ENCODE measurements around the gene GALNT9.

The GALNT9 gene

DNA sequence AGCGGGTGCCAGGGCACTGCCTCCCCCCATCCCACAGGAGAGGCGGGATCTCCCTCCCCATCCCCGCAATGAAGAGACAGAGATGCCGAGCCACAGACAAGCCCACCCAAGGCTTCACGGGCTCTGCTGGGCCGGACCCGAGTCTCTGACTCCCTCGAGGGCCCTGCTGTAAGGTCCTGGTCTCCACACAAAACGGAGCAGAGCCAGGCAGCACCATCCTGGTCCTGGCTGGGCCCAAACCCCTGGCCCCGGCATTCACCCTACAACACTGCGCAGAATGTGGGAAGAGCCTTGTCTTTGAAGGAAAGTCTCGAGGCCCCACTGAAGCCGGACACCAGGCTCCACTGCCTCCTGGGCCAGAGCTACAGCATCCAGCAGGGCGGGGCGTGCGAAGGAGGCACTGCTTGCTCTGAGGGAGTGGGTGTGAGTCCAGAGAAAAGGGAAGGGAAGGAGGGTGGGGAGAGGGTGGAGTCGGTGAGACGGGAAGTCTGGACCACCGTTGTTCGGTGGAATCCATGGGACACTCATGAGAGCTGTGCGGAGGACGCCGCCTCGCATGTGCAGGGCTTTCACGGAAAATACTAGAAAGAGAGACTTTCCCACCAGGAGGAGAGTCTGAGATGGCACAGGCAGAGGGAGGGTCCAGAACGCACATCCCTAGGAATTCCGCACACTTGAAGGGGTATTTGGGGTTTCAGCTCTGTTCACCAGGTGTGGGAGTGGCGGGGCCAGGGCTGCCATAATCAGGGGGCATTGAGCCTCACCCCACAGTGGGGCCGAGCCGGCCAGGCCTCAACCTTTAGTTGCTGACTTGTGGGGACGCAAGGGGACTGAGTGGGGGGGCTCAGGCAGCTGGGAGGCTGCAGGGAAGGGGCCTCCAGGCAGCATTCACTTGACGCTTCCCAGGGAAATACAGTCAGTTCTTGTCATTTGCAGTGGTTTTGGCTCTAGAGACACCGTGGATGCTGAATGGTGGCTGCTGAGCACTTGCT lies 36.8 kb downstream of the GALNT9 start:
- DNase-seq: no peak

DNA sequence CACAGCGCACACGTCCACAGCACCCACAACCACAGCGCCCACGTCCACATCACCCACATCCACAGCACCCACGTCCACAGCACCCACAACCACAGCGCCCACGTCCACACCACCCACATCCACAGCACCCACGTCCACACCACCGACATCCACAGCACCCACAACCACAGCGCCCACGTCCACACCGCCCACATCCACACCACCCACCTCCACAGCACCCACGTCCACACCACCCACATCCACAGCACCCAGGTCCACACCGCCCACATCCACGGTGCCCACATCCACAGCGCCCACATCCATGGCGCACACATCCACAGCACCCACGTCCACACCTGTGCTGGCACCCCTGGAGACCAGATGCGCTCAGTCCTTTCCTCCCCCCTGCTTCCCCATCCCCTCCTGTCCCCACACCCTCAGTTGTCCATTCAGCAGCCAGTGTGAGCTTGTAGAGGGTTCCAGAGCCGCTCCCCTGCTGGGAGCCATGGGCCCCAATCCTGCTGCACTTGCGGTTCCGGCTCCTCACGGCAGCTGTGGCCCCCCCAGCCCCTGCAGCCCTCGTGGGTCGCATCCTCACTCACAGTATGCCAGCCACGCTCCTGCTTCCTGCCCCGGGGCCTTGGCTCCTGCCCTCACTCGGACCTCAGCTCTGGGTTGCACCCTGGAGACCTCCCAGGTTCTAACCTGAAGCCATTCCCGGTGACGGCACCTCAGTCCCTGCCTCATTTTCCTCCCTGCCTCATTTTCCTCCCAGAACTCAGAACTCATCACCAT lies 37.8 kb downstream of the GALNT9 start:
- no peak for DNase-seq

DNA sequence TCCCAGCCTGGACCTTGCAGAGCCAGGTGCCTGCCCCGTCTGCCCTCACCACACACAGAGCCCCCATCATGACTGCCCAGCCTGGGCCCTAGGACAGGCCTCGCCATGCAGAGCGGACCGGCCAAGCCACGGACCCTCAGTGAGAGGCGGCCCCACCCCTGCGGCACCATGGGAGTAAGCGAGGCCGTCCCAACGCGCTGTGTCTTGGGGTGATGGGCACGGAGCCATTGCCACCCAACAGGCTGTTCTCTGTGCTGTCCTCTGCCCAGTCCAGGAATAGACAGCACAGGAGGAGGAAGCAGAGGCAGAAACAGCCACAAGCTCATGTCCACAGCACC lies 39.2 kb downstream of the GALNT9 start:
- DNase-seq: no peak

DNA sequence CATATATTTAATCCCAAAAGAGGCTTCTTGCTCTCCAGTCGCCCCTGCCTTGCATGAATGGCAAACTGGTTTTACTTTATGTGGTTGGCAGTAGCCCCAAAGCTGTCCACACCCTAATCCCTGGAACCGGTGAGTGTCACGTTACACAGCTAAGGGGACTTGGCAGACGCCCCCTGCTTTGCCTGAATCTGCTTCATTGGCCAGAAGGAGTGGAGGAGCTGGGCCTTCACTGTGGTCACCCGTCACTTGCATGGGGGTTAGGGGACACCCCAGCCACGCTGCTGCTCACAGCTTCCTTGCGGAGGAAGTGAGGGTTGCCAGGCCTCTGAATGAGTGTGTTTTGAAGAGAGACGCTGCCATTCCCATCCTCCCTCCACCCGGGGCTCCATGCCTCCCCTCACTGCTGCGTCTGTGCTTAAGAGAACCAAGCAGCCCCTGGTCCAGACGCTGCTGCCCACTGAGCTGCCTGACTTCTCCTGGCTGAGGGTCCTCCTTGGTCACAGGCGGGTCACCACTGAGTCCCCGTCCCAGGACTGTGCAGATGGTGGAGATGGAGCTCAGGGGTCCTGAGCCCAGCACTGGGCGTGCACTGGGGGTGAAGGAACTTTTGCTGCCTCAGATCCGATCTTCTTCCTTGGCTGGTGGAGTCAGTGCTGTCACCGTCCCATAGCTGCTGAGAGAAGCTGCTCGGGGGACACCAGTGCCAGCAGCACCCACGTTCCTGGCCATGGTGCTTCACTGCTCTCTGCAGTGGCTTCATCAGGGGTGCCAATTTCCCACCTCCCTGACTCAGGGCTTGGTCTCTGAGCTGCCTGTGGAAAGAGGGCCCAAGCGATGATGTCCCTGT lies 39.8 kb downstream of the GALNT9 start:
- DNase-seq: no peak

DNA sequence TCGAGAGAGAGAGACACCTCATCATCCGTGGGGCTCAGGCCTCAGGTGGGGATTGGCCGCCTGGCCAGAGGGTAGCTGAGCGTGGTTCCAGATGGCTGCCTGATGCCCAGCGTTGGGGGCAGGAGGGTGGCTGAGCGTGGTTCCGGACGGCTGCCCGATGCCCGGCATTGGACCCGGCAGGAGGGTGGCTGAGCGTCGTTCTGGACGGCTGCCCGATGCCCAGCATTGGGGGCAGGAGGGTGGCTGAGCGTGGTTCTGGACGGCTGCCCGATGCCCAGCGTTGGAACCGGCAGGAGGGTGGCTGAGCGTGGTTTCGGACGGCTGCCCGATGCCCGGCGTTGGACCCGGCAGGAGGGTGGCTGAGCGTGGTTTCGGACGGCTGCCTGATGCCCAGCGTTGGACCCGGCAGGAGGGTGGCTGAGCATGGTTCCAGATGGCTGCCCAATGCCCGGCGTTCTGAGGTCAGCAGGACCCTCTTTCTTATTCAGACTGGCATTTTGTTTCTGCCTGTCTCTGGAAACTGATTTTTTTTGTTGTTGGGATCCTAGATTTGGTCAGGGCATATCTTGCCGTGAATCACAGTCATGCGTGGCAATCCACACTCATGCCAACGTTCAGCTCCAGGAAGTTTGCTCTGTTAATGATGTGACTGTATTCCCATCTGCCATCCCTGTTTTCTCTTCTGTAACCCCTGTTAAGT lies 40.7 kb downstream of the GALNT9 start:
- no peak for DNase-seq

DNA sequence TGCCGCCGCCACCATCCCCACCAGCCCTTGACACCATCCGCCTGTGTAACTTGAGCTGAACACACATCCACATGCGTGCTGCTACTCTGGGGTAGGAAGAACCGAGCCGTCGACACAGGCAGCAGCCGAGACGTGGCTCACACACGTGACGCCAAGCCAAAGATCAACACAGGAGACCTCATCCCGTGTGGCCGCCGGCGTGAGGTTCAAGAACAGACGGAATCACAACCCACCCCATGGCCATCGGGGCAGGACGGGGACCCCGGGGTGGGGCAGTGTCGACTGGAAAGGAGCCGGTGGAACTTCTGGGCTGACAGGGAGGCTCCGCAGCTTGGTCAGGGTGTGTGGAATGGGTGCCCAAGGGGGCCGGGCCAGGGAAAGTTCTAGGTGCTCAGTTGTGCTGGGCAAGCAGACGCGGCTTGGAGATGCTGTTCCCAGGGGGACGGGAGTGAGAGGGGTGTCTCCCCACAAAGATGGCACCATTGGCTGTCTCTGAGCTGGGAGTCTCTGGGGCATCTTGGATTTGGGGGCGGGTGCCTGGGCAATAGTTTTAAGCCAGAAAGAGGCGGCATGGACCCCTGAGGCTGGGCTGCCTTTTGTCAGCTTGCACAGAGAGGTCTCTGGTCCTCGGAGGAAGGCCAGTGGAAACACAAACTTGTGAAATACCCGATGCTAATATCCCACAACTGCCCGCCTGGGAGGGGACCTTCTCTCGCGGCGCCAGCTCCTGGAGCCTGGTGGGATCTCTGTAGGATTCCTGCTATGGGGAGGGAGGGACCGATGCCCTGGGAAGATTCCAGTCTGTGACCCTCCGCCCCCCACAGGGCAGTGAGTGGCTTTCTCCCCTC lies 41.8 kb downstream of the GALNT9 start:
- no peak for DNase-seq

DNA sequence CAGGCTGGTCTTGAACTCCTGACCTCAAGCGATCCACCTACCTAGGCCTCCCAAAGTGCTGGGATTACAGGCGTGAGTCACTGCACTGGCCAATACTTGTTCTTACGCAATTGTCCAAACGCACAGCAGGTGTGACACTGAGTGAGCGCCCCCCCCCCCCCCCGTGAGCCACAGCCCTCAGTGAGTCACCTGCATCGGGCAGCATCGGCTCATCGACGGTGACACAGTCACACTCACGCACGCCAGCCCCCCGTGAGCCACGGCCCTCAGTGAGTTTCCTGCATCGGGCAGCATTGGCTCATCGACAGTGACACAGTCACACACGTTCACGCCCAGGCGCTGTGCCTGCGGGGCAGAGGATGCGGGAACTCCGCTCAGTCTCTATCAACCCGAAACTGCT lies 42.5 kb downstream of the GALNT9 start:
- peak; percentile 59 for DNase-seq

DNA sequence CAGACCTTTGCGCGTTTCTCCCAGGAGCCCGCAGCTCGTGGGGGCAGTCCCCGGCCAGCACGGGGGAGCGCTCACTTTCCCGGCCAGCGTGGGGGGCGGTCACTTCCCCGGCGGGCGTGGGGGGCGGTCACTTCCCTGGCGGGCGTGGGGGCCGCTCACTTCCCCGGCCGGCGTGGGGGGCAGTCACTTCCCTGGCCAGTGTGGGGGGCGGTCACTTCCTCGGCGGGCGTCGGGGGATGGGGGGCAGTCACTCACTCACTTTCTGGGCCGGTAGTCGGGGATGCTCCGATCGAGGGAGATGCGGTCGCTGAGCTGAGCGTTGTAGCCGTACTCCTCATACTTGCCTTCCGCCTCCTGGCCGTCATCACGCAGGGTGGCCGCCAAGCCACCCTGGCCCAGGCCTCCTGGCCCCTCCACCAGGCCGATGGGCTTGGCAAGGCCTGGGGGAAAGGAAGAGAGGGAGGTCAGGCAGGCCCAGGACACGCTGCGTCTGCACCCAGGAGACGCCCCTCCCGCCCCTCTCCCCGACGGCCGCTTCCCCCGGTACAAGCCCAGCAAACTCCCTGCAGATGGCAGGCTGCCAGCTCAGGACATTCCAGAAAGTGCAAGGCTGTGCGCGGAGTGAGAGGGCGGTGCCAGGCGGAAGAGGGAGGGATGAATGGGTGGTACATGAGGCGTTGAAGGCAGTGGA lies 43.3 kb downstream of the GALNT9 start:
- DNase-seq: peak; percentile 96

DNA sequence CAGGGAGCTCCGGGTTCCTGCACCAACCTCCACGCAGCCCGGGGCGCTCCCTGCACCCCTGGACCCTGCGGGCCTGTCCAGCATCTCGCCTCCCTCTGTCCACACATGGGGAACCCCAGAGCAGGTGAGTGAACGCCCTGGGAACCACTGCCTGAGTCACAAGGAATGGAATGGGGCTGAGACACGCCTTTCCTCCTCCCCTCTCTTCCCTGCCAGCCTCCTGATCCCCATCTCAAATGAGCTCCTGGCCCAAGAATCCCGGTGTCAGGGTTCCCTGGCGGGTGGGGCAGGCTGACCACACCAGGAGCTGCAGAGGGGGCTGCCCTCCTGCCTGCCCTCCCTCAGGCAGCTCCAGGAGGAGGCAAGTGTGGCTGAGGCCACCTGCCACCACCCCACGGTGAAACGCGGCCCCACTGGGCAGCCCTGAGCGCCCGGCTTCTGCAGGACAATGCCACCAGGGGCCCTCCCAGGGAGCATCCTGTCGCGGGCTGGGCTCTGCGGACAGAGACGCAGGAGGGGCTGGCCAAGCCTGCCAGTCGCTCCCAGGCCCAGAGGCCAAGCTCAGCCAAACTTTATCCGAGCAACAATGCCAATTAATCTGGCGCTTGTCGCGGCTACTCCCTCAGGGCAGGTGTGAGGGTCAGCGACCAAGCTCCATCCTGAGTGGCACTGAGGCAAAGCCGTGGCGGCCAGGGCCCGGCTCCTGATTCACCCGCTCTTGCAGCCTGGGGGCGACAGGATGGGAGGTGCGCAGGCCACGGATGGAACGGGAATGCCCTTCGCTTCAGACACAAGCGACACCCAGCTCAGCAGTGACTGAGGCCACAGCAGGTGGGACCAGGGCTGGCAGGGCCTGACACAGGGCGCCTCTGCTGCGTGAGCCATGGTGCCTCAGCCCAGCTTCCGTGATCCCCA lies 44.3 kb downstream of the GALNT9 start:
- DNase-seq: peak; percentile 98

DNA sequence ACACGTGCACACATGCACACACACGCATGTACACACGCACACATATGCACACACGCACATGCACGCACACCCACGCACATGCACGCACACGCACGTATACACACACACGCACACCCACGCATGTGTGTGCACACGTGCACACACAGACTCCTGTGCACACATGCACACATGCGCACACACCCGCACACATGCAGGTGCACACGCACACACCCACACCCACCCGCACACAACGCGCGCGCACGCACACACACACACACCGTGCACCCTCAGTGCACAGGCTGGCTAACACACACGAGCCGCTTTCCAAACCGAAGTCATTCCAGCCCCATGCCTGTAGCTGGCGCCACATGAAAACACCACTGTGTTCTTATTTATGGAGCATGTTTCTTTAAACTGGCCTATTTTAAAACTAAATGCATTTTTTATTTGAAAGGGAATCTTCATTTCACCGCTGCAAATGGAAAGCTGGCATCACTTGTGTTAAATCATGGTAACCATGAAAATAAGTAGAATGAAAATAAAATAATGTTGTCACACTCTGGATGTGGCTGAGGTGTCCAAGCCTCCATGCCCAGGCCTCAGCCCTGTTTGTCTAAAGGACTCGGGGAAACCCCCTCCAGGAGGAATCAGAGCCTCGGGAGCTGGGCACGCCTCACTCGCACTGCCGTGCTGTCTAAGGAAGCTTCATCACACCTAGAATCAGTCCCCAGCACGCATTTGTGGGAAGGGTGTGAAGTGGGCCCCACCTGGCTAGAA lies 45.1 kb downstream of the GALNT9 start:
- DNase-seq: peak; percentile 44

DNA sequence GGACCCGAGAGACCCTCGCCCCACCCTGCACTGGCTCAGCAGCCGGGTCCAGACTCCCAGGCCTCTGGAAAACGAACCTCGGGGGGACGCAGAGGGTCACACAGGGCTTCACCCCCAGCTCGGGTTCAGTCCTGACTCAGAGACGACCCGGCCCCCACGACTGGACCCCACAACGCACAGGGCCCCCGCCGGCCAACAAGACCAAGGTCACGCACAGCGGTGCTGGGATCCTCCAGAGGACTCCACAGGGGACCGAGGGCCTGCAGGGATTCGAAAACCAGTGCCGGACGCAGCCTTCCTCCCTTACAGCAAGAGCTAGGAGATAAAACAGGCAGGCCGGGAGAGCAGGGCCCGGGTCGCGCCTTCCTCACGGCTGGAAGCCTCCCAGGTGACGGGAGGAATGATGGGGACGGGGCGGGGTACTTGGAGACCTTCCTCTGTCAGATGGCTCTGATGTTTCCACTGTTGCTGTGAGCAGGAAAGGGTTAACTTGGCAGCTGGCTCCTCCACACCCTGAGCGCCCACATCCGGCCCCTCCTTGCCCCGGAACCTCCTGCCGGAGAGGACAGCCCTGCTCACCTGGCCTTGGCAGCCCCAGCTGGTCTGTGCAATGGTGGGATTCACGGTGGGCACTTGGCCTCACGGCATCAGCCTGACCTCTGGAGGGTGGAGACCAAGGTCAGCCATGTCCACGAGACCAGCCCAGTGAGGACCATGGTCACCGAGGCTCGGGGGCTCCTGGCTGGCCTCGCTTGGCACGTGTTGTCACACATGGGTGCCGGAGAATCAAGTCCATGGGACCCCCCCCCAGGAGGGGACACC lies 46.2 kb downstream of the GALNT9 start:
- DNase-seq: no peak

DNA sequence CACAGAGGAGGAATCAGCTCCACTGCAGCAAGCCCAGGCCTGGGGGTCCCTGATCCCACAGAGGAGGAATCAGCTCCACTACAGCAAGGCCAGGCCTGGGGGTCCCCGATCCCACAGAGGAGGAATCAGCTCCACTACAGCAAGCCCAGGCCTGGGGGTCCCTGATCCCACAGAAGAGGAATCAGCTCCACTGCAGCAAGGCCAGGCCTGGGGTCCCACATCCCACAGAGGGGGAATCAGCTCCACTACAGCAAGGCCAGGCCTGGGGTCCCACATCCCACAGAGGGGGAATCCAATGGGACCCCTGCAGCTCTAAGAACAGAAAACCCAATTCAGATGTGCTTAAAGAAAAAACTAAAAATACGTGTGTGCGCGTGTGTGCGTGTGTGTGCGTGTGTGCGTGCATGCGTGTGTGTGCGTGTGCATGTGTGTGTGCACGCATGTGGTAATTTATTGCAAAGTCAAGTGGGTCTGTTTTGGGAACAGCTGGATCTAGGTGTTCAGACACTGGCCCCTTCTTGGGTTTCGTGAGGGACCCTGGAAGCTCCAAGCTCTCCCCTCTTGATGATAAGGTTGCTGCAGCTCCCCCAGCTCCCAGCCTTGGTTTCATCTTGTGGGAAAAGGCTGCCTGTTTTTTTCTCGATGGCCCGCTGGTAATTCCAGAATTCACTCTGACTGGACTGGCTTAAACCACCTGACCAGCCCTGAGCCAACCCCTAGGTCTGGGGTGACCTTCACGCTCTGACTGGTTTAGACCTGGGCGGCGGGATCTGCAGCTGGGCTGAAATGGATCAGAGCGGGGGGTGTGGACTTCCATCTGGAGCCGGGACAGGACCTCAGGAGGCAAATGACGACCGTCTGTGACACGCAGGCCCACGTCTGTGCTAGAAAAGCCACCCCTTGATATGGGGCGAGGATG lies 47.1 kb downstream of the GALNT9 start:
- no peak for DNase-seq

DNA sequence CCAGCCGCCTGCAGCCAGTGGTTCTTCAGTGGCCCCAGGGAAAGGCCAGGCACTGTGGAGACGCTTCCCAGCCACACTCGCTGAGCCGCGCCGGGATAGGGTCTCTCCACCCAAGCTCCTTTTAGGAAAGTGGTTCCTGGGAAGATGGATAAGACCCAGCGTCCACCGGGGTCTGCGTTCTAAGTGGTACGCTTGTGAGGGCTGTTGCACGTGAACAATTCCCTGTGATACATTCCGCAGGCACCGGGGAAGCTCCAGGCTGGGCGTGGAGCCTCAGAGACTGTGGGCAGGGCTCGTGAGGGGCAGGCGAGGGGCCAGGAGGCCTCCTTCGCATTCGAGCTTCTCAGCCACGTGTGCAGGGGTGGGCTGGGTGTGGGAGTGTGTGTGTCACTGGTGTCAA lies 48.4 kb downstream of the GALNT9 start:
- no peak for DNase-seq

DNA sequence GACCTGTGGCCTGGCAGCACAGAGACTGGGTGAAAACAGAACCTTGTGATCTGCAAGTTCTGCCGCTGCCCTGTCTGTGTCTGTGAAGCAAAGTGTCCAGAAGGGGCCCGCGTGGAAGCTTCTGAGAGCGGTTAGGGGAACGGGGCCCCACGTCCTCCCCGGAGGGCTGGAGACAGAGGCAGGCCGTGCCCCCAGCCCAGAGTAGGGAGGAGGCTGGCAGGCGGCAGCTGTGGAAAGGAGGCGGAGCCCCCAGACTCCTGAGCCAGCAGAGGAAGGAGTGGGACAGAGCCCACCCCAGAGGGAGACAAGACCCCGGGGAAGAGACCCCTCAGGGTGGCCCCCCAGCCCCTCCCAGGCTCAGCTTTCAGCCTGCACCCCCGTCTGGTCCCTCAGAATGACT lies 49.0 kb downstream of the GALNT9 start:
- DNase-seq: no peak

DNA sequence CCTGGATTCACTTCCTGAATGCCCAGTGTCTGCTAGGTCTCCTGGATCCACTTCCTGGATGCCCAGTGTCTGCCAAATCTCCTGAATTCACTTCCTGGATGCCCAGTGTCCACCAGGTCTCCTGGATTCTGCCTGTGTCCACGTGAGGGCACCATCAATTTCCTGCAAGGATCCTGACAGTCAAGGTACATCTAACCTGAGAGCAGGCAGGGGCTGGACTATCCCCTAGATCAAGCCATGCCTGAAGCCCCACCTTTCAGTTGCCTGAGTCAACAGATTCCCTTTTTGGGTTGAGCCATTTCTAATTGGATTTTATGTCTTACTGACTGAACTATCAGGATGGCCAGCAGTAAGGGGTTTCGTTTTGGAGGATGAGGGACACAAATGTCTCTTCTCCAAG lies 49.5 kb downstream of the GALNT9 start:
- DNase-seq: no peak

DNA sequence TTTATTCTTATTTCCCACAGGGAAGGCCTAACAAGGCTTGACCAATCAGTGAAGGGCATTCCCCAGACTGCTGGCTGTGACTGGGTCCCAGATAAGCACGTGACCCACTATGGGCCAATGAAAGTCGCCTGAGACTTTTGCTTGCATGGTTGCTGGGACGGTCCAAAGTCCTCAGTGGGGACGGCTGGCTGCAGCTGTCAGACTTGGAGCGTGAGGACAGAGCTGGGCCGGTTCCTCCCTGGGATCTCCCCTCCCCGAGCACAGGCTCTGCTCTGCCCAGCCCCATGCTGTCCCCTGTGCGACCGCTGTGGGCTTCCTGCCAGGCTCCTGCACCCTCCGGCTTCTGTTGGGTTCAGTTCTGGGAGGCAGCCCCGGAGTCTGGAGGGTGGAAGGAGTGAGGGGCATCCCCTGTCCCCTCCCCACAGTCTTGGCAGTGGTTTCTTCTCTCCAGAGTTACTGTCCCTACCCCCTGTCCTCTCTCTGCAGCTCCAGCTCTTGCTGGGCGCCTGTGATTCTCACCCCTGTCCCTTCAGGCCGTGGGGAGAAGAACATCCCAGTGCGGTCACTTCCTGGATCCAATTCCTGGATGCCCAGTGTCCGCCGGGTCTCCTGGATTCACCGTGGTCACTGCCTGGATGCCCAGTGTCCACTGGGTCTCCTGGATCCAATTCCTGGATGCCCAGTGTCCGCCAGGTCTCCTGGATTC lies 50.1 kb downstream of the GALNT9 start:
- DNase-seq: no peak

Data from NCI-H226 (cell line).